ENCODE data around the gene ISX. TPM values are rescaled to one million over a fixed set of nuclear protein-coding genes. Genes with fewer than 3 reads are reported as not detected.

ISX gene
- total and polyA plus RNA-seq, 2 donors (not counting 1 experiment from before 2014, with no cell fraction given) = not detected

DNA sequence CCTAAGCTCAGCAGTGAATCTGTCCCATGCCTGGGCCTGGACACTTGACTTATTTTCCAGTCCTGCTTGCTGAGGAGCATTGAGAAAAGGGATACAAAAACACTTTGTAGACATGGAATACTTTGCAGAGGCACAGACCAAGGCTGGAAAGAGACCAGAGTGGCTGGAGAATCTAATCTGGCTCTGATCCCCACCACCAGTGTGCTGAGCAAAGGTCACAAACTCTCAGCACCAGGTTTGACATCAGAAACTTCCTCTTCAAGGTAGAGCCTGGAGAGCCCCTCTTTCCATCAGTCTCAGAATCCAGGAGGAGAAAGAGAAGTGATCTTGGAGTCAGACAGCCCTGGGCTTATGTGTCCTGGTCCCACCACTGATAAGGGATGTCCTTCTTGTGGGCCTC, 53.5 kb downstream of the ISX start:
- Histone ChIP-seq H3K79me2 (ENCODE audit: control insufficient read depth, insufficient read depth, low read length) (no peaks in the 10 kb centered on the region), H3K9me3 (ENCODE audit: control insufficient read depth, insufficient read depth, low read depth, low read length) (no peaks in the 10 kb centered on the region), H4K20me1 (ENCODE audit: control insufficient read depth, extremely low read depth, insufficient read depth, low read length) (no peaks in the 10 kb centered on the region), H2AFZ (ENCODE audit: low read length) (no peak overlapping the region), H3K4me2 (ENCODE audit: extremely low read depth, insufficient read depth, low read length) (no peak overlapping the region), H3K4me1 (ENCODE audit: control insufficient read depth, extremely low read depth, insufficient read depth, low read length) (no peaks in the 10 kb centered on the region), H3K4me3 (replicated peaks in 1 of 4; ENCODE audit: control extremely low read depth in 1 of 4, insufficient read depth in 1 of 4, low read depth in 3 of 4, low read length in 4 of 4) (no peak overlapping the region), H3K27me3 (ENCODE audit: control insufficient read depth, insufficient read depth, low read length) (no peaks in the 10 kb centered on the region), H3K36me3 (ENCODE audit: control insufficient read depth, insufficient read depth, low read length) (no peaks in the 10 kb centered on the region), H3K9ac (ENCODE audit: insufficient read depth, low read length) (no peak overlapping the region), H3K27ac (ENCODE audit: insufficient read depth, low read length) (no peak overlapping the region)
- DNase-seq (ENCODE audit: low read depth in 2 of 2) = no peak
- TF ChIP-seq, protein P1, sequence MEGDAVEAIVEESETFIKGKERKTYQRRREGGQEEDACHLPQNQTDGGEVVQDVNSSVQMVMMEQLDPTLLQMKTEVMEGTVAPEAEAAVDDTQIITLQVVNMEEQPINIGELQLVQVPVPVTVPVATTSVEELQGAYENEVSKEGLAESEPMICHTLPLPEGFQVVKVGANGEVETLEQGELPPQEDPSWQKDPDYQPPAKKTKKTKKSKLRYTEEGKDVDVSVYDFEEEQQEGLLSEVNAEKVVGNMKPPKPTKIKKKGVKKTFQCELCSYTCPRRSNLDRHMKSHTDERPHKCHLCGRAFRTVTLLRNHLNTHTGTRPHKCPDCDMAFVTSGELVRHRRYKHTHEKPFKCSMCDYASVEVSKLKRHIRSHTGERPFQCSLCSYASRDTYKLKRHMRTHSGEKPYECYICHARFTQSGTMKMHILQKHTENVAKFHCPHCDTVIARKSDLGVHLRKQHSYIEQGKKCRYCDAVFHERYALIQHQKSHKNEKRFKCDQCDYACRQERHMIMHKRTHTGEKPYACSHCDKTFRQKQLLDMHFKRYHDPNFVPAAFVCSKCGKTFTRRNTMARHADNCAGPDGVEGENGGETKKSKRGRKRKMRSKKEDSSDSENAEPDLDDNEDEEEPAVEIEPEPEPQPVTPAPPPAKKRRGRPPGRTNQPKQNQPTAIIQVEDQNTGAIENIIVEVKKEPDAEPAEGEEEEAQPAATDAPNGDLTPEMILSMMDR (conservative IDR thresholded peaks at IDR 0.05 in 1 of 2, IDR thresholded peaks at IDR 0.05 in 1 of 2; ENCODE audit: low read depth in 1 of 2, low read length in 2 of 2) = no peak
- no peak for TF ChIP-seq EZH2 (IDR thresholded peaks at IDR 0.05; ENCODE audit: low read length, missing control alignments)

DNA sequence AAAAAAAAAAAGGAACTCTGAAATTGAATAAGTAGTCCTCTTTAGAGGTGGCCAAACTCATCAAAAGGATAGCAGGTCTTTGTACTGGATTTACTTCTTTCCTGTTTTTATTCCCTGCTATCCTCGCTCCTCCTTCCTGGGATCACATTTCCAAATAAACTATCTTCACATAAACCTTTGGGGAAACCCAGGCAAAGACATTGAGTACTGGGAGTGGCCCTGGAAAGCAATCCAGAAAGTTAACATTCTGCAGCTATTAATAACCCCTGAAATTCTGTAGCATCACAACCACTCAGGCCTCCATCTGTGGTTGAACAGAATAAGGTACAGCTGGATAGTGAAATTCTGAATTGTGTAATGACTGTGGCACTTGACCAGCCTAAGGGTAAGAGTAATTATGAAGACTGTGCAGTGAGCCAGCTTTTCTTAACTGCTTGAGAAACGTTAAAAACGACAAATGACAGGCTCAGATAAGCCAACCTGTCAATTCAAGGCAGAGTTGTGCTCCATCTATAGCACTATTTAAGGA, 58.8 kb downstream of the ISX start:
- no peaks in the 10 kb centered on the region for H3K27me3 ChIP-seq (ENCODE audit: control insufficient read depth, insufficient read depth, low read length)
- no peak overlapping the region for H3K4me2 ChIP-seq (ENCODE audit: extremely low read depth, insufficient read depth, low read length)
- TF ChIP-seq EZH2 (IDR thresholded peaks at IDR 0.05; ENCODE audit: low read length, missing control alignments) = no peak
- TF ChIP-seq, protein P1 (conservative IDR thresholded peaks at IDR 0.05 in 1 of 2, IDR thresholded peaks at IDR 0.05 in 1 of 2; ENCODE audit: low read depth in 1 of 2, low read length in 2 of 2) = no peak
- no peaks in the 10 kb centered on the region for H3K9me3 ChIP-seq (ENCODE audit: control insufficient read depth, insufficient read depth, low read depth, low read length)
- H3K4me1 ChIP-seq (ENCODE audit: control insufficient read depth, extremely low read depth, insufficient read depth, low read length) = no peaks in the 10 kb centered on the region
- no peak for DNase-seq (ENCODE audit: low read depth in 2 of 2)
- no peaks in the 10 kb centered on the region for H4K20me1 ChIP-seq (ENCODE audit: control insufficient read depth, extremely low read depth, insufficient read depth, low read length)
- H3K9ac ChIP-seq (ENCODE audit: insufficient read depth, low read length) = no peak overlapping the region
- H3K27ac ChIP-seq (ENCODE audit: insufficient read depth, low read length) = no peak overlapping the region
- no peak overlapping the region for H3K4me3 ChIP-seq (replicated peaks in 1 of 4; ENCODE audit: control extremely low read depth in 1 of 4, insufficient read depth in 1 of 4, low read depth in 3 of 4, low read length in 4 of 4)
- H2AFZ ChIP-seq (ENCODE audit: low read length) = no peak overlapping the region
- H3K36me3 ChIP-seq (ENCODE audit: control insufficient read depth, insufficient read depth, low read length) = no peaks in the 10 kb centered on the region
- H3K79me2 ChIP-seq (ENCODE audit: control insufficient read depth, insufficient read depth, low read length) = no peaks in the 10 kb centered on the region

DNA sequence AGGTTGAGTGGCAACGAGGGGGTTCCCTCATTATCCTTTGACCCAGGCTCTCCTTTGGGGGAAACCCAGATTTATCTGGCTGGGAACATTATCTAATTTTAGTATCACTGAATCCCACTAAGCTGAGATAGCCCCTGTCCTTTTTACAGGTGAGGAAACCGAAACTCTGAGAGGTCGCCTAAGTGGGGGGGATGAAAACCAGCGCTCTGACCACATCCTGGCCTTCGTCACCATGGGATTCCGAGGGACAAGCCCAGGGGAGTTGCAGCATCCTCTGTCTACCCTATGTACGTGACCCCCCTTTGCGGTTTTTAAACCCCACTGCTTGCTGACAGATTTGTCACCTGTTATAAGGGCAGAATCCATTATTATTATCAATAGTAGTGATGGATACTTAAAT, 61.0 kb downstream of the ISX start:
- no peaks in the 10 kb centered on the region for H4K20me1 ChIP-seq (ENCODE audit: control insufficient read depth, extremely low read depth, insufficient read depth, low read length)
- no peak for DNase-seq (ENCODE audit: low read depth in 2 of 2)
- no peaks in the 10 kb centered on the region for H3K27me3 ChIP-seq (ENCODE audit: control insufficient read depth, insufficient read depth, low read length)
- H3K4me3 ChIP-seq (replicated peaks in 1 of 4; ENCODE audit: control extremely low read depth in 1 of 4, insufficient read depth in 1 of 4, low read depth in 3 of 4, low read length in 4 of 4) = no peak overlapping the region
- no peak overlapping the region for H3K4me2 ChIP-seq (ENCODE audit: extremely low read depth, insufficient read depth, low read length)
- no peaks in the 10 kb centered on the region for H3K79me2 ChIP-seq (ENCODE audit: control insufficient read depth, insufficient read depth, low read length)
- no peak overlapping the region for H3K27ac ChIP-seq (ENCODE audit: insufficient read depth, low read length)
- no peak overlapping the region for H3K9ac ChIP-seq (ENCODE audit: insufficient read depth, low read length)
- no peak overlapping the region for H2AFZ ChIP-seq (ENCODE audit: low read length)
- H3K36me3 ChIP-seq (ENCODE audit: control insufficient read depth, insufficient read depth, low read length) = no peaks in the 10 kb centered on the region
- no peaks in the 10 kb centered on the region for H3K4me1 ChIP-seq (ENCODE audit: control insufficient read depth, extremely low read depth, insufficient read depth, low read length)
- no peaks in the 10 kb centered on the region for H3K9me3 ChIP-seq (ENCODE audit: control insufficient read depth, insufficient read depth, low read depth, low read length)
- TF ChIP-seq, protein P1 (conservative IDR thresholded peaks at IDR 0.05 in 1 of 2, IDR thresholded peaks at IDR 0.05 in 1 of 2; ENCODE audit: low read depth in 1 of 2, low read length in 2 of 2) = no peak
- TF ChIP-seq EZH2 (IDR thresholded peaks at IDR 0.05; ENCODE audit: low read length, missing control alignments) = no peak

All from fibroblast of lung (primary cell).